Stimulated activated CD8-positive, alpha-beta memory T cell treated with anti-CD3 and anti-CD28 coated beads, Interleukin-4, amount 100 ng/mL, for 4 hours (primary cell): ENCODE results near the gene ZBTB38.
A peak's percentile ranks its signal among the peaks of the same experiment; 100 is the strongest.

Experiments
- DNase-seq, 2 donors: peaks; one replicate each; pipeline ENCODE4 v3.0.0-alpha.2; 2020; ENCODE audit warnings: low read depth in 2 of 2, low spot score in 1 of 2

ZBTB38 gene

DNA sequence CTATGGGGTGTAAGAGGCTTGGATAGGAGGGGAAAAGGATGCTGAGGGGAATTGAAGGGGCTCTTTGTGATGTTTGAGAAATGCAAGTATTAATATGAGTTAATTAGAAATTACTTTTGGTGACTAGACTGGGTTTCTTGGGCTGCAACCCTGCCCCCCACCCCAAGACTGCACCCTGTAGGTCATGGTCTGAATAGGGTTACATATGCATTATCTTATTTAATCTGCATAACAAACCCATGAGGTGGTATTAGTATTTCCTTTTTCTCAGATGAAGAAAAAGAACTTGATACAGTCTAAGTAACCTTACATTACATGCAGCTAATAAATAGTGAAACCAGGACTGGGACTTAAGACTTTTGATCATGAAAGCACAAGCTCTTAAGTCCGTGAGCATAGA is 5.6 kb upstream of the ZBTB38 start:
- no peak for DNase-seq

DNA sequence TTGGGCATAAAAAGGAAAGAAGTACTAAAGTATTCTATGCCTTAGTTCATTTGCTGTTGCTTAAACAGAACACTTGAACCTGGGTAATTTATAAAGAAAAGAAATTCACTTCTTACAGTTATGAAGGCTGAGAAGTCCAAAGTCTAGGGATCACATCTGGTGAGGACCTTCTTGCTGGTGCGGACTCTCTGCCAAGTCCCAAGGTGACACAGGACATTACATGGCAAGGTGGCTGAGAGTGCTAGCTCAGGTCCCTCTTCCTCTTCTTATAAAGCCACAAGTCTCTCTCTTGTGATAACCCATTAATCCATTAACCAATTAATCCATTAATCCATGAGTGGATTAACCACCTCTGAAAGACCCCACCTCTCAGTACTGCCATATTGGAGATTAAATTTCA is 3.1 kb upstream of the ZBTB38 start:
- DNase-seq, result no peak

DNA sequence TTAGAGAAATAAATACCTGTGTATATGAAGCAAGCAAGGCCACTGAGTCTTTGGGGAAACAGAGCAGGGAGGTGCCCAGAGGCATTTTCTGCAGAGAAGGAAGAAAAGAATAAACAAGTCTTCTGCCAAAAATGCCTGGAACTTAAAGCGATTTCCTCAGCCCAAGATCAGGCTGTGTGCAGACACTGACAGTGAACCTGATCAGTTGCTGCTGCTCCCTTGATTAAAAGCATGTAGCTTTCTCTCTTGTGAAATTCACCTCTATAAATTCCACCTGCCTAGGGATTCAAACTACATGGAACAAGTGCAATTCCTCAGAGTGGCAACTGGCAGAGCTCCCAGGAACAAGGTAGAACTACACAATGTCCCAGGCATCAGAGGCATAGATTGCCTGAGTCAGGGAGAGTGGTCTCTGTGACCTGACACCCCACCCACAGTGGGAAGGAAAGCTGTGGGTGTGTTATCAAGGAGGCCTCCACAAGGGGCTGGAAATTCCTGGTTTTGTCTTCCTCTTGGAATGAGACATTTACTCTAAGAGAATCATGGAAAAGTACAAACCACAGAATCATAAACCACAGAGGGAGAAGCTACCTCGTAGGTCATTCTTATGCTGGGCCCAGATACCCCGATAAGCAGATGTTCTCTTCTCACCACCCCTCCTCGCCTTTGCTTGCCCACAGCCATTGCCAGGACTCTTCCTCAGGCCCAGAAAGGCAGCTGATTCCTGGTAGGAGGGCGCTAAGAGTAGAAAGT is 1.8 kb upstream of the ZBTB38 start:
- DNase-seq, result no peak

DNA sequence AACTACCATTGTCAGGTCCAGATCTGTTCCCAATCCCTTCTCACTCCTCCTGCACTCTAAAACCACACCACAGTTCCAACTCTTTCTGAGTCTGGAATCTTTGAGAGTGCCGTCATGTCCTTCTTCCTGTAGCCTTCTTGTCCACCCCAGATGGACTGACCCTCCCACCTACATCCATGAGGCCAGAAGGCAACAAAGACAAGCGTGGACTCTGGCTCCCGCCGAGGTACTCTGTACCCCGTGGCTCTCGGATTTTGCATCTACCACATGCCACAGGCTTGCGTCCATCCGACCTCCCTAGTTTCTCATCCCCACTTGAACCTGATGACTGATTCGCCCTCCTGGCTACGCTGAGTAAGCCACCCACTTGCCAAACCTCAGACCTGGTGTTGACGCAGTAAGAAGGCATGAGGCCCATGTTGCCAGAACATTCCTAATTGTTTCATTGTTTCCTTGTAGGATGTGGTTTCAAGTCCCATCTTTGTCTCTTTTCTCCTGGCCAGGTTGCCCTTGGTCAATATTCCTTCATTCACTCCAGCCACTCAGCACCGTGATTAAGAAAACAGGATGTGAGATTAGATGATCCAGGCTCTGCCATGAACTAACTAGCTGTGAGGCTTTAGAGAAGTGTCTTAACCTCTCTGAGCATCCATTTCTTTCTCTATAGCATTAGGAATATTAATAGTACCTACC is 1.1 kb upstream of the ZBTB38 start:
- no peak for DNase-seq

DNA sequence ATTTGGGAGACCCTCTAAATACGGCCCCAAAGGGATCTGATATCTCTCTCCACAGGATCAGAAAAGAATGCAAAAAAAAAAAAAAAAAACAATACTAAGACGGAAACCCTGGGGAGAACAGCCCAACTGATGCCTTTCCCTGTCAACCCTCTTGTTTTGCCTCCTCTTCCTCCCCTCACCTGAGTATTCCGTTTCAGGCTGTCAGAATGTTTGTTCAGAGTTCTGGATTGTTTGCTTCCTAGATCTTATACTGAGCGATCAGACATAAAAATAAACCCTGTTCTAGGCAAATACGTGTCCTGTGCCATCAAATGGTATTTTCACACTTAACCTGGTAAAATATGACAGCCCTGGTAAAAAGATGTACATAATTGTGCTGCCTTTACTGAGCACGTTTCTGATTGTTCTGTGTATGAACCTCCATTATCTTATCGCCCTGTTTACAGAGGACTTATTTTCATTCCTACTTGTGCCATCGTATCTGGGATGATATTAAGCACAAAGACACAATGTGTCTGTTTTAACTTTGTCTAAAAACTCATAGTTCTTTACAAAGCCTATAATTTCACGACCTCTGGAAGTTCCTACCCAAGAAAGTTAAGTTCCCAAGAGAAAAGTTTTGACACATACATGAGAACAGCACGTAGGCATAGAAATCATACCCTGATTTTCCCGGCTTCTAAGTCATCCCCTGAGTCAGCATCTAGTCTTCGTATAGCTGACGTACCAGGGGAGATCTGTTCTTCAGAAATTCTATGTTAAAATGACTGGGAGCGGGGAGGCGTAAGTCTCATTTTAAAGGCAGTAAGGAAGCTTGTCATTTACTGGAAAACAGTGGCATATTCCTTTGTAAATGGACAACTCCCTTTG is 856 bp downstream of the ZBTB38 start:
- DNase-seq, result no peak

DNA sequence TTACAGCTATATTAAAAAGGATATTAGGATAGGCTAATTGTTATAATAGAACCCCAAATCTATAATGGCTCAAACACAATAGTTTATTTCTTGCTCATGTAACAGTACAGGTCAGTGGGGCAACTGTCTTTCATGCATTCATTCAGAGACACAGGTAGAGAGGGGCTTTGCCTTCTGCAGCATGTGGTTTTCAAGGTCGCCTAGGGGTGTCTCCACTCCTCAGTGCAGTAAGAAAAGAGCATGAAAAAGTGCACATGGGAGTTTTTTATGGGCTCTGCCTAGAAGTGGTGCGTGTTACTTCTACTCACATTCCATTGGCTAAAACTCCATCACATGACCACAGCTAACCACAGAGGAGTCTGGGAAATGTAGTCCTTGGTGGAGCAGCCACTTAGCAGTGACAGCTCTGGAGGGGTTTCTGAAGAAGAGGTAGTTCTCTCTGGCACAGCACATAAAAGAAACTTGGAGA is 1.8 kb downstream of the ZBTB38 start:
- peak; percentile 12 to 13 for DNase-seq

DNA sequence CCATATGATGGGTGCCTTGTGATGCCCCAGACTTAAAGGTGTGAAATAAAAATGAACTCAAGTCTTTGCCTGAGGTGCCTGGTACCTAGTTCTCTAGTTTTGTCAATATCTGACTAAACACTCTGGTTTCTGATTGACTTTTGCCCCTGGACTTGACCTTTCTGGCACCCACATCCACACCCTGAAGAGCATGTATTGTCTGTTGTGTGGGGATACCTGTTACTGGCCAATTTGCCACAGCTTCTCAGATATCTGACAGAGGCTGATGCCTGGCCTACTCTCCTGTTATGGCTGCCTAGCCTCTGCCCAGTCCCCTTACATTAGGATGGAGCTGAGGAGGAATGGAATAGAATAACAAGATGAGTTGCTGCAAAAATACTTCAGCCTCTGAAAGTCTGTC is 3.6 kb downstream of the ZBTB38 start:
- no peak for DNase-seq

DNA sequence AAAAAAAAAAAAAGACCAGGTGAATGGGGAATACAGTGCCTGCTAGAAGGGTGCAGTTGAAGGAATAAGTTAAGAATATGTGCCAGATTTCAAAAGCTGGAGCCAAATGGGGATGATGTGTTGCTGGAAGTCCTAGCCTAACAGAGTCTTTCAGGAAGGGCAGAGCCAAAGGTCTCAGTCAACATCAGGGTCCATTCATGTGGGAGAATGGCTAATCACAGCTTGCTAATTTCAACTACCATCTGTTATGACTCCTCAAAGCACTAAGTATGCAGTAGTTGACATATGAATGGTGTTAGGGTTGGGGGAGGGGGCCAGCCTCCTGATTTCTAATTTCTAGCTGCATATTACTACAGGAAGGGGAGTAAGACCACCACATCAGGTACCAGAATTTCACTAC is 4.4 kb downstream of the ZBTB38 start:
- DNase-seq, result no peak

DNA sequence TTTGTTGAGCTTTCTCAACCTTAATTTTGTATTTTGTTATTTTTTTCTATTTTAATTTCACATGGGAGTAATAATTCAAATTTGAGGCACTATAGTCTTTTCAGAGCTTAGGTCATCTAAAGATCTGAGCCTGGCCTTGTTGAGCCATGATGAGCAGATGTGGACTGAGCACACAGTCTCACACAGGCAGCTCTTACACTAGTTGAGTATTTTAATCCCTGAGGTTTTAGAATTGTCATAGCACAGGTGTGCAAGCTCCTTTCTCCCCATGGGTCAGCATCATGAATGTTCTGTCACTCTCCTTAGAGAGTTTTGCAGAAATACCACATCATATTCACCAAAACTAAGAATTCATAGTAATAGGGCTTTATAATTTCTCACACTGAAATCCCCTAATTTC is 4.9 kb downstream of the ZBTB38 start:
- DNase-seq, result no peak

DNA sequence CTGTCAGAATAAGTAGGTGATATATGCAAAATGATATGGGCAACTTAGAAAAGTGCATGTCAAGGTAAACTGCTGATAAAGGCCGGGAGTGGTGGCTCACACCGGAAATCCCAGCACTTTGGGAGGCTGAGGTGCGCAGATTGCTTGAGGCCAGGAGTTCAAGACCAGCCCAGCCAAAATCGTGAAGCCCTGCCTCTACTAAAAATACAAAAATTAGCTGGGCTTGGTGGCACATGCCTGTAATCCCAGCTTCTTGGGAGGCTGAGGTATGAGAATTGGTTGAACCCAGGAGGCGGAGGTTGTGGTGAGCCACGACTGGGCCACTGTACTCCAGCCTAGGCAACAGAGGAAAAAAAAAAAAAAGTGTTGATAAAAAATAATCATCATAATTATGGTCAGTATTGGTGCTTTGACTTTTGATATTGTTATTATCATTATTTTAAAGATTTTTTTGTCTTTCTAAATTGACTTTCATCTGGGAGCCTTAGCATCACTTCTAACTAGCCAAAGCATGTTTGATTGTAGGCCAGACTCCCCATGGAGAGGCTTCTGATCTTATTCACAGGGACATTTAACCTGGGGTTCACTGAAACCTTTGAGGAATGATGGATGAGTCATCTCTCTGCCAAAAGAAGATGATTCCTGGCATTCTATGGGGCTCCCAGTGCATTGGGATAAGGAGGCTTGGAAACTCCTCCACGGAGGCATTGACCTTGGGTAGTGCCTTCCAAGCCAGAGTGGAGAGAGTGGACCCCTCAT is 5.6 kb downstream of the ZBTB38 start:
- no peak for DNase-seq

DNA sequence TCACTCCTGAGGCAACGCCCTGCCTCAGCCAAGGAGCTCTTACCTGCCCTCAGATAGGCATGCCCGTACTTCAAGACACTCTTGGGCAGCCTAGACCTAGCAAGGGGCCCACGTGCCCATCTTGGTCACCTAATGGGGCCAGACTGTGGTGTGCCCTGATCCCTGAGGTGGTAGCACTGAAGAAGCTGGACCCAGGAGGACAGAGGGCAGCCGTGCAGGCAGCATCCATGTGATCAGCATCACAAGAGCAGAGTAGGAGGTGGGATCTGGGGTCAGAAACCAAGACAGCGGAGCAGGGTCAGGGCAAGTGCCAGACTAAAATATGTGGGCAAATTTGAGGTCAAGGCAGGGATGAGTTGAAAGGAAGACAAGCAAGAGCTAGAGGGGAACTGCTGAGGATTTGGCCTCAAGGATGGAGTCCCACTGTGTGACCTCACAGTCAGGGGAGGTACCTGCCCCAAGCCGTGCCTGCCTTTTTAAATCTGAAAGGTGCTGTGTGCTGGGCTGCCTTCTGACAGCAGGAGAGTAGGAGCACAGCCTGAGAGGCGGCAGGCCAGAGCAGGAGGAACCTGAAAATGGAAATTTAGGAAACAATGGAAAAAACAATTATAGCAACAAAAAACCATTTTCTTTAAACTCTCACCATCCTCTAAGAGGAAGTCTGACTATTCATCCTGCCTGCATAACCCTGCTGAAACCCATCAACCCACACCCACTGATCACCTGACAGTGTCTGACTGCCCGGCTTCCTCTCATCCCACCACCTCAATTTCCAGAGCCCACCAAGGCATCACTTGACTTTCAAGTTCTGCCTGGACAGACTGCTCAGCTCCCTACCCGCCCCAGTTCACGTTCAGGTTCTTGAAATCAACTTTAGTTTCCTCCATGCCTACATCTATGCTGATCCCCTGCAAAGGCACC is 7.3 kb downstream of the ZBTB38 start:
- no peak for DNase-seq

DNA sequence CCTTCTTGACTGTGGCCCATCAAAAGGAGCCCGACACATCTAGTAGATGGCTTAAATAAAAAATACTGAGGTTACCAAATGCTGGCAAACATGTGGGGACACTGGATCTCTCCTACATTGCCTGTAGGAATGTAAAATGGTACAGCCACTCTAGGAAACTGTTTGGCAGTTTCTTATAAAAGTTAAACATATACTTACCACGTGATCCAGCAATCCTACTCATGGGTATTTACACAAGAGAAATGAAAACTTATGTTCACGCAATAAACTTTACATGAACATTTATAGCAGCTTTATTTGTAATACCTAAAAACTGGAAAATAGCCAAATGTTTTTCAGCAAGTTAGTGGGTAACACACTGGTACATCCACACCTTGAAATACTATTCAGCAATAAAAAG is 9.1 kb downstream of the ZBTB38 start:
- DNase-seq, result no peak

DNA sequence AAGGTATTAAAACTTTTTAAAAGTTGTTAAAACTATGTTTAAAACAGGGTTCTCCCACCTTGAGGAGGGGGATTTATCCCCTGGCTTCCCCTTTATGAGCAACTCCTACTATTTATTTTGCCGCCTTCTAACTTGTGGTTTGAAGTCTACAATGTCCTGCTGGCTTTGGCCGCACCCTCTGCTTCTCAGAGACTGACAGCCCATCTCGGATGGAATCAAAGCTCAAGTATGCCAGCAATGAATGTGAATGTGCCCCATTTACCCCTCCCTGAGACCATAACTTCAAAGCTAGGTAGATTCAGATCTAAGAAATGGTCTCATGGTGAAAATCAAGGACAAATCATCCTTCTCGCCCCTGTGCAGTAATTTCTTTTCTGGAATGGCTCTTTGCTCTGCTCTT is 10.3 kb downstream of the ZBTB38 start:
- no peak for DNase-seq

DNA sequence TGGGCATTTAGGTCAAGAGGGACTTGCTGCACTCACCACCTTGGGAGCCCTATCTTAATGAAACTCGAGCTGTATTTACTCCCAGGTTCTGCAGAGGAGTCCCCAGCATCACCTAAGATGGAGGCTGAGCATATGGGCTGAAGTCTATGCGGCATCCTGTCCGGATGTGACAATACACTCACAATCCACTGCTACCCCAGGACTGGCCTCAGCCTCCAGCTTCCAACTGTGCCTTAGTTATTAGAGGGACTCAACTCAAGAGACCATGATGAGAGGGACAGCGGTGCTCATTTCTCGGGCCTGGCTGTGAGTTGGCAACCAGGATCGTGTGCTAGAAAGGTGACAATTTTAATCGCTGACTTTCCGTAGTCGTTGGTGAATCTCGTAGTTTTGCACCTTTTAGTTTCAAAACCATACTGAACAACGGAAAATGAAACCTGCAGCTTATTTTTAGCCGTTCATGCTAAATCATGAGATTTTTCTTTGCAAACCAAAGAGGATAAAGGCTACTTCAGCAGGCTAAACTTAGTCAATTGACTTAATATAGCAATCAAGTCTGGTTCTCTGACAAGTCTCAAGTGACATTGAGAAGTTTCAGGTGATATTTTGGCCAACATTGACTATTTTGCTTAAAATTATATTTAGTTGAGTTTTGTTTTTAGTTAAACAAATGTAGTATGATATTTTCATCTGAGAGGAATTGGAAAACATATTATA is 11.1 kb downstream of the ZBTB38 start:
- DNase-seq, result no peak

DNA sequence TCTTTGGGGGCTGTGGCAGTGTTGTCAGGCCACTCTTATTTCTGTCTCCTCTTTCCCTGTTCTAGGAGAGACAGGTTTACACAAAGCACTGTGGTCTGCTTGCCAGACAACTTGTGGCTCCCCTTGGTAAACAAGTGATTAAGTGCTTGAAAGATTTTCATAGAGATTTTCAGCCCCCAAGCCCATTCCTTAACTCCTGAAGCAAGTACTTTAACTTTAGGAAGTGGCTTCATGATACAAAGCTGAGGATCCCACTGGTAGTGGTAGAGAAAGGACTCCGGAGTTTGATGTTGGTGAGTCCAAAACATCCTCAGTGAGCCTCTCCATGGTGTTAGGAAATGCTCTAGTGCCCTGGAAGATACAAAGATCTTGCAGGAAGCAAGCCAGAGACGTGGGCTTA is 12.0 kb downstream of the ZBTB38 start:
- DNase-seq, result no peak

DNA sequence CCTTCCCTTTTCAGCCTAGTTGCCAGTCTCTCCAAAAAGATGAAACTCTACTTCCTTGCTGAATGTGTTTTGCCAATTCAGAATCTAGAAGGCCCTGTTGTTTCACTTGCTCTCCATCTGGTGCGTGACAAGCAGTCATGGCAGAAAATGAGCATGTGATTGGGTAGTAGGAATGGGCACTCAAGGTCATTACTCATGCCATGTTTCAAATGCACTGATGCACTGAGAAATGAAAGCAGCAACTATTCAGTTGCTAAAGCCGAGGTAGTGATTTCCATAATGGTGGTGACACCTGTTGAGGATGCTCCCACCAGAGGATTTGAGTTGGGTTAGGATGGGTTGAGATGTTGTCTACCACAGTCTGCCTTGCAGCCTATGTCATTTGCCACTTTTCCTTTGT is 12.7 kb downstream of the ZBTB38 start:
- DNase-seq, result no peak

DNA sequence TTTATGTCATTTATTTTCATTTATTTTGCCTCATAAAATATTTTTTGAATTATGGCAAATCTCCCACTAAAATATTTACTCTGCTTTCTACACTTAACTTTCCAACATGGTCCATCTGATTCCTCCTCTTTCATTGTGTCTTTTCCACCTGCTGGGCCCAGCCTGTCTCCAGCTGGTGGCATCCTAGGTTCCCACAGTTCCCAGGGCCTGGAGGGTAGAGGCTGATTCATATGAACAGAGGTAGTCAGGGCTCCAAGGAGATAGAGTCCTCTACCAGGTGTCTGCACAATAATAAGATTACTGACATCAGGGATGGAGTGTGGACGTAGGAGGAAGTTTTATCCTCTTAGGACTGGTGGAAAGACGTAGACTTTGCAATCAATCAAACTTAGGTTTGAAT is 14.3 kb downstream of the ZBTB38 start:
- DNase-seq, result no peak

DNA sequence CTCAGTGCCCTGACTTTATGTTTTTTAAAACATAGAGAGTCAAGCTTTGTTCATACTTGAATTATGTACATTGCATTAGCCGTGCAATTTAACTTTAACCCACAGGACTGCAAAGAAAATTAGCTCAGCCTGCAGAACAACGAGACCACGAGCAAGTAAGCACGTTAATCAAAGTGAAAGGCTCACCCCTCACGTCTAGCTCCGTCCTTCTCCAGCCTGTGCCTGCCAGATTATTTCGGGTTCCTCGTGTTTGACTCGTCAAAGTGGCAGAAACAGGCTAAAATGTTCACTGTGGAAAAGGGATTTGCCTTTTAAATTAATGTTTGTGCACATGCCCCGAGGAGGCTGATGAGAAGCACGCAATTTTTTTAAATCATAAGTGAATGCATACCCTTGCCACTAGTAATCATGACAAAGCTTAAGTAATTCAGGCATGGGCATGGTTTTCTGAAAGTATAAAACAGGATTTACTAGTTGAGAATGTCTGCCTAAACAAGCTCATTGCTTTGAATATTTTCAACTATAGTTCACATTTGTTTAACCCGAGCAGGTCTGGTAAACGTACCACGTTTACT is 15.3 kb downstream of the ZBTB38 start:
- DNase-seq, result no peak

DNA sequence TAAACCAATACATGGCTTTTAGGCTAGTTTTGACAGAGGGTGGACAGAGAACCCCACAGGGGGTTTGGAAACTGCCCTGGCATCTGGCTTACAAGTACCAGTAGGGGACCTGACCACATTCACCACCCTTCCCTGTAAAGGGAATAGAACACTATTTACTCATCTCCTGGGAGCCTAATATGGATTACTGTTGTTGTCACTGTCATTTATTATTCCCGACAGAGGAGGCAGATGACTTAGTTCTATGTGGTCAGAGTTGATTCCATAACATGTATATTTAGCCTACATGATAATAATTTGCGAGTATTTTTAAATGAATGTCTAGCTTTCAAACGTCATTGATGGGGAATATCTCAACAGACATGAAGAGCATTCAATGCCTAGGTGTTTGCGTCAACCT is 15.9 kb downstream of the ZBTB38 start:
- no peak for DNase-seq
